NCI-H2171 (cell line): Measurements from ENCODE around the gene L3MBTL2.
"Not testable (repeated sequence)": the region's sequence is repeated elsewhere in the genome, so short reads cannot be mapped to it uniquely, and the experiment has no call there.

Experiments used
- DNase-seq: peaks from one replicate; lab custom pipeline; 2025; lab: John Stamatoyannopoulos, UW

Gene L3MBTL2

DNA sequence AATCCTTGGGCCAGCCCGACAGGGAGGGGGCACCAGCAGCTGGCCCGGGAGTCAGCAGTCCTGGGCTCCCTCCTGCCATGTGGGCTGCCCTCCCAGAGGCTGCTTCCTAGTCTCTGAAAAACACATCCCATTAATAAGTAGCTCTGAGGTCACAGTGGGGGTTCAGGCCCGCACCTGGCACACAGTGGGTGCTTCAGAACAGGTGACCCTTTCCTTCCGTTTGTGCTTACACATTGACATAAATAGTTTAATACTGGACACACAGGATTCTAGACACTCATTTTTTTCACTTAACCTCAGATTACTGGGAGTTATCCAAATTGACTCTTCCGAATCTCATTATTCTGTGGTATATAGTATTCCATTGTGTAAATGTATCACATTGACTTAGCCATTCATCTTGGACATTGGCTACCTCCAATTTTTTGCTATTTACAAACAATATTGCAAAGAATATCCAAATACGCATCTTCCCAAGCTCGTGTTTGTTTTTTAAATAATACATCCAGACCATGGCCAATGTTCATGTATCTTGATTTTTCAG, 36.1 kb downstream of the L3MBTL2 start:
- DNase-seq, result no peak

DNA sequence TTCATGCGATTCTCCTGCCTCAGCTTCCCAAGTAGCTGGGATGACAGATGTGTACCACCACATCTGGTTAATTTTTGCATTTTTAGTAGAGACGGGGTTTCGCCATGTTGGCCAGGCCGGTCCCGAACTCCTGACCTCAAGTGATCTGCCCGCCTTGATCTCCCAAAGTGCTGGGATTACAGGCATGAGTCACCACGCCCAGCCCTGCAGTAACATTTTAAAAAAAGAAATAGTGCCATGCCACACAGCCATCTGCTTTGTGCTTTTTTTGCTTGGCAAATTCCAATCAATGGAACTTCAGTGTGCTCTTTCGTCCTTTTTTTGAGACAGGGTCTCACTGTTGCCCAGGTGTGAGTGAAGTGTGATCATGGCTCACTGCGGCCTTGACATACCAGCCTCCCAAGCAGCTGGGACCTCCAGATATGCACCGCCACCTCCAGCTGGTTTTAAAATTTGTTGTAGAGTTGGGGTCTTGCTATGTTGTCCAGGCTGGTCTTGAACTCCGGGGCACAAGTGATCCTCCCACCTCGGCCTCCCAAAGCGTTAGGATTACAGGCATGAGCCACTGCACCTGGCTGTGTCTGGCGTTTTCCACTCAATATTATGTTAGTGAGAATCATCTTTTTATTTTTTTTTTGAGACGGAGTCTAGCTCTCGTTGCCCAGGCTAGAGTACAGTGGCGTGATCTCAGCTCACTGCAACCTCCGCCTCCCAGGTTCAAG, 37.4 kb downstream of the L3MBTL2 start:
- no peak for DNase-seq

GRCh38 chr22:41243361-41243760, 38.2 kb downstream of the L3MBTL2 start:
- no peak for DNase-seq

- DNase-seq, result no peak
These were observed 40.9 kb downstream of the L3MBTL2 start for GRCh38 chr22:41245917-41246499.

DNA sequence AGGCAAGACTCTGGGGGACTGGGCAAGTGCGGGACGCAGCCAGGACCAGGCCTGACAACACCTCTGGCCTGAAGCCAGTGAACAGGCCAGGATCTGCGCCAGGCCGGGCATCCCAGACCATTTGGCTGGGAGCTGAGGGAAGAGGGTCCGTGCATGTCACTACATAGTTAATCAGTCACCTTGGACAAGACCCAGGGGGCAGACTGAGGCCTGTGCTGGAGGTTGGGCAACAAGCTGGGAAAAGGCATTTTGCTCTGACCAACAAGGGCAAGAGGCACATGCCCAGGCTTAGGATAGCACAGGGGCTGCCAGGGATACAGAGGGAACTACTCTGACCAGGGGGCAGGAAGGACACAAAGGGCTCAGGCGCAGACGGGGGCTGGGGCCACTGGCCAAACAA, 42.6 kb downstream of the L3MBTL2 start:
- DNase-seq, result no peak

- DNase-seq, result no peak
These were observed 43.2 kb downstream of the L3MBTL2 start for GRCh38 chr22:41248314-41248713.

- DNase-seq, result no peak
These were observed 43.6 kb downstream of the L3MBTL2 start for GRCh38 chr22:41248758-41249157.

- DNase-seq, result no peak
These were observed 44.3 kb downstream of the L3MBTL2 start for GRCh38 chr22:41249442-41249841.

GRCh38 chr22:41250127-41250526, 45.0 kb downstream of the L3MBTL2 start:
- DNase-seq, result no peak

DNA sequence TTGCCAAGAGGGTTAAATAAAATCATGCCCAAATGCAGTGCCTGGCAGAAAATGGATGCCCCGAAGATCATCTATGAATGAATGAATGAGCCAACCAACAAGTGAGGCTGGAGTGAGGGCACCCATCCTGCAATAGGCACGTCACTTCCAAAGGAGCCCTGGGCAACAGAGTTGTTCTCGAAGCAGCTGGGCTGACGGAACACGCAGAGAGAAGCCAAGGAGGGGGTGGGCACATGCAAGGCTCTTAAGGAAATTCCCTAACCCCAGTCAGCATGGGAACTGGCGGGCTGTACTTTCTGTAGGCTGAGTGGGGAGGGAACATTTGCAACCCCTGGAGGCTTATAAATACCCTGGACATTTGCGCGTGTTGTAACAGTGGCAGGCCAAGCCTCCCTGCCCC, 47.3 kb downstream of the L3MBTL2 start:
- no peak for DNase-seq

DNA sequence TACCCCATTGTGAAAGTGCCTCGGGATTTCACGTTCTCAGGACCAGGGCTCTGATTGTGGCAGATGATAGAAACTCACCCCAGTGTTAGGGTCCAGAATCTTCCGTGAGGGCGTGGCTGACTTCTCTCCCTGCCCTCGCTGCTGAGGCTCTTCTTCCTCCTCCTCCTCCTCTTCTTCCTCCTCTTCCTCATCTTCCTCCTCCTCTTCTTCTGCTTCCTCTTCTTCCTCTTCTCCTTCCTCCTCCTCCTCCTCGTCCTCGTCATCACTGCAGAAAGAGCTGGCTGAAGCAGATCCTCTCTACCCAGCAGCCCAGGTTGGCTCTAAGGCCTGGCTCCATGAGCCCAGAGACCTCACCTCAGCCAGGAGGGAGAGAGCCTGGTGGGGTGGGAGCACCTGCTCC, 49.1 kb downstream of the L3MBTL2 start:
- no peak for DNase-seq

DNA sequence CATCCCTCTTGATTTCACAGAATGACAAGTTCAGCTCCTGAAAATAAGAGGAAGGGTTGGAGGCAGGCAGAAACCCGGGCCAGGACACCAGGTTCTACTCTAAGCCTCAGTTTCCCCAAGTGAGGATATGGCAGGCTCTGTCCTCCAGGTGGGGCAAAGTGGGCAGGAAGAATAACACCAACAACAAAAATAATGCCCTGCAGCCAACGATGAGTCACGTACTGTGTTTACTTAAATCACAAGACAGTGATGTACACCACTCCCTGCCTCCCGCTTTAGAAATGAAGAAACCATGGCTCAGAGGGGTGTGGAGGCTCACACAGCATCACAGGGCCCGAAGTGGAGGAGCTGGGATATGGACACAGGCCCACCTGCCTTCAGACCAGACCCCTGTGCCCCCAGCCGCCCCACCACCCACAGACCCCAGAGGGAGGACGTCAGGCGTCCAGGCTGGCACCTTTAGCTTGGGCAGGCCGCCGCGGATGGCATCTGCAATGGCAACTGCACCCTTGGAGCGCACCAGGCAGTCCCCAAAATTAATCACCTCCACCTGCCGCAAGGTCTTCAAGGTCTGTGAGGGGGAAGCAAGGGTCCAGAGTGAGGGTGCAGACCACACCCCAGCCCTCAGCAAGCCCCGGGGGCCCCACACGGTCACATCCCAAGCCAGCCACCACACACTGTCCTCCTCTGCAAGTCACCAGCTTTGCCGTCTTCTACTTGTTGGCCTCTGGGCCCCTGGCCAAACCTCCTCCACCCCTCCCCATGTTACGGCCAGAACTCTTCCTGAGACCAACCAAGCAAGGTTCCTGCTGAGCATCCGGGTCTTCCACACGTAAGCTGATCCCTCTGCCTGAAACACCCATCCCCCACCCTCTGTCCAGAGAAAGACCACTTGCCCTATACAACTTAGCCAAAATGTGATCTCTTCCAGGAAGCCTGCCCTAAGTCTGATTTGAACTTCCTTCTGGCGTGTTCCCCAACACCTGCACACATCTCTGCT, 51.4 kb downstream of the L3MBTL2 start:
- DNase-seq, result no peak

GRCh38 chr22:41257696-41258095, 52.6 kb downstream of the L3MBTL2 start:
- no peak for DNase-seq

DNA sequence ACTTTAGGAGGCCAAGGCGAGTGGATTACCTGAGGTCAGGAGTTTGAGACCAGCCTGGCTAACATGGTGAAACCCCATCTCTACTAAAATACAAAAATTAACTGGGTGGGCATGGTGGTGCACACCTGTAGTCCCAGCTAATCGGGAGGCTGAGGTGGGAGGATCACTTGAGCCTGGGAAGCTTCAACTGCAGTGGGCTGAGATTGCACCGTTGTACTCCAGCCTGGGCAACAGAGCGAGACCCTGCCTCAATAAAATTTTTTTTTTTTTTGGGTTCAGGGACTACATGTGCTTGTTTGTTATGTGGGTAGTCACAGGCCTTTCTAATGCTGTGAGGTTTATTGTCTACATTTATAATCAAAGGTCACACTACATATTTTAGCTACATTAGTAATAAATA, 54.6 kb downstream of the L3MBTL2 start:
- DNase-seq, result not testable (repeated sequence)

- DNase-seq, result no peak
These were observed 55.8 kb downstream of the L3MBTL2 start for GRCh38 chr22:41260871-41261270.

DNA sequence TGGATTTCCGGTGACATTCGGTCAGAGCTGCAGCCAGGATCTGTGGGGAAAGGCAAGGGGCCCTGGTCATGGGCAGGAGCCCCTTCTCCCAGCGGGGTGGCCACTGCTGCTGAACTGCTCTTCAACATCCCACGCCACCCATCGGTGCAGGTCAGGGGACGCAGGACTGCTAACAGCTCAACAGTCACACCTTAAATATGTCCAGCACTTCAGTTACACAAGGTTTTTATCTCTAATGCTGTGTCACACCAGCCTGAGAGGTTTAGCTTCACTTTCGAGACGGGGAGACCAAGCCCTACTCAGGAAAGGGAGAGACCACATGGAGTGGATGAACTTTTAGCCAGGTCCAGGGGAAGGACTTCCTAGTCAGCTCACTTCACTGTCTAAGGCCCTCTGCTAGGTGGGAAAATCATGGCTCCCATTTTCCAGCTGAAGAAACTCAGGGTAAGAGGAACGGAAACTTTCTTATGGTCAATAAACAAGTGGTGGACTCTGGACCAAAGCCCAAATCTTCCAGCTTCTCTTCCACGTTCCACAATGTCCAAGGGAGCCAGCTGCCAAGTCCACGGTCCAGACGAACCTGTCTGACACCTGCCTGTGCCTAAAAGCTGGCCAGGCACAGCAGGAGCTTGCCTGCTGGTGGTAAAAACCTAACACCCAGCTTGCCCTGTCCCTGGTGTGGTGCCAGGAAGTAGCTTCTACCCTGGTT, 56.6 kb downstream of the L3MBTL2 start:
- no peak for DNase-seq

DNA sequence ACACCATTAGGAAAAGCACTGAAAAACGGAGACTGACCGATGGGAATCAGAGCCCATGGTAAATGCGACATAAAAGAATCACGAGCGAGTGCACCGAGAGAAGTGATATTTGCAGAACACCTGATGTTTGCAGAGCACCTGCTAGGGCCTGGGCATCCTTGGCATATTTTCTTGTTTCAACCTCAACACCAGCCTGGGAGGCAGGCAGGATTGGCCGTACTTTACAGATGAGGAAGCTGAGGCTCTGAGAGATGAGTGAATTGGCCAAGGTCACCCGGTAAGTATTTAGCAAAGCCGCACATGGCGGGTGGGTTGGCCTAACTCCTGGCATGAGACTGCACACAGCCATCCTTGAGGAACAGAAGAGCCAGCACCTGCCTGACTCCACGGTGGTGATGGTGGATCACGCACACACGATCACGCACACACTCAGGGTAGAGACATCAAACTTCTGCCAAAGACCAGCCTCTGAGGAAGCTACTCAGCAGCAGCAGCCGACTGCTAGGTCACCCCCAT, 57.2 kb downstream of the L3MBTL2 start:
- no peak for DNase-seq

- no peak for DNase-seq
These were observed 58.6 kb downstream of the L3MBTL2 start for GRCh38 chr22:41263704-41264103.

GRCh38 chr22:41264408-41264941, 59.4 kb downstream of the L3MBTL2 start:
- DNase-seq, result no peak

GRCh38 chr22:41267958-41268357, 62.8 kb downstream of the L3MBTL2 start:
- DNase-seq, result no peak

GRCh38 chr22:41271787-41272186, 66.7 kb downstream of the L3MBTL2 start:
- no peak for DNase-seq
